K562 (cell line): ENCODE measurements around the gene STAB2.

Experiments
- RCOR1 ChIP-seq, 2 experiments: IDR thresholded peaks; 2 replicates each; pipeline ENCODE4 v1.6.1; 2012; ENCODE audit warnings: low read depth in 2 of 2, low read length in 2 of 2, borderline replicate concordance in 1 of 2, improper control_type of control experiment in 1 of 2
- TF ChIP-seq, protein P1 (sequence below): sonication (generic); formaldehyde crosslinking; IDR thresholded peaks from 2 replicates; pipeline ENCODE4 v1.8.0; 2023; ENCODE audit warnings: missing genetic modification reagents, mild to moderate bottlenecking, borderline replicate concordance
- TF ChIP-seq, protein P2 (sequence below): fragments of 450-650 bp; formaldehyde crosslinking; IDR thresholded peaks from 2 replicates; pipeline ENCODE4 v1.4.0; 2022; ENCODE audit warnings: missing genetic modification characterization

DNA sequence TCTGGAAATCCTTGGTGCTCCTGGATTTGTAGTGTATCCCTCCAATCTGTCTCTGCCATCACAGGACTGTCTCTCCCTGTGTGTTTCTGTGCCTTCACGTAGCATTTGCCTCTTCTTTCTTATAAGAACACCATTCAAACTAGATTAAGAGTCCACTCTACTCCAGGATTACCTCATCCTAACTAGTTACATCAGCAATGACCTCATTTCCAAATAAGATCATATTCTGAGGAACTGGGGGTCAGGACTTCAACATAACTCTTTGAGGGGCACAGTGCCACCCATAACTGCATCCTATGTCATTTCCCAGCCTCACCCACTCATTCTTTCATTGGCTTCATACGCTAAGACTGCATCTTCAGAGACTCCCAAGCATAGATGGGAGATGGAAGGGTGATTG is 147.8 kb downstream of the STAB2 start:
- TF ChIP-seq, protein P1, sequence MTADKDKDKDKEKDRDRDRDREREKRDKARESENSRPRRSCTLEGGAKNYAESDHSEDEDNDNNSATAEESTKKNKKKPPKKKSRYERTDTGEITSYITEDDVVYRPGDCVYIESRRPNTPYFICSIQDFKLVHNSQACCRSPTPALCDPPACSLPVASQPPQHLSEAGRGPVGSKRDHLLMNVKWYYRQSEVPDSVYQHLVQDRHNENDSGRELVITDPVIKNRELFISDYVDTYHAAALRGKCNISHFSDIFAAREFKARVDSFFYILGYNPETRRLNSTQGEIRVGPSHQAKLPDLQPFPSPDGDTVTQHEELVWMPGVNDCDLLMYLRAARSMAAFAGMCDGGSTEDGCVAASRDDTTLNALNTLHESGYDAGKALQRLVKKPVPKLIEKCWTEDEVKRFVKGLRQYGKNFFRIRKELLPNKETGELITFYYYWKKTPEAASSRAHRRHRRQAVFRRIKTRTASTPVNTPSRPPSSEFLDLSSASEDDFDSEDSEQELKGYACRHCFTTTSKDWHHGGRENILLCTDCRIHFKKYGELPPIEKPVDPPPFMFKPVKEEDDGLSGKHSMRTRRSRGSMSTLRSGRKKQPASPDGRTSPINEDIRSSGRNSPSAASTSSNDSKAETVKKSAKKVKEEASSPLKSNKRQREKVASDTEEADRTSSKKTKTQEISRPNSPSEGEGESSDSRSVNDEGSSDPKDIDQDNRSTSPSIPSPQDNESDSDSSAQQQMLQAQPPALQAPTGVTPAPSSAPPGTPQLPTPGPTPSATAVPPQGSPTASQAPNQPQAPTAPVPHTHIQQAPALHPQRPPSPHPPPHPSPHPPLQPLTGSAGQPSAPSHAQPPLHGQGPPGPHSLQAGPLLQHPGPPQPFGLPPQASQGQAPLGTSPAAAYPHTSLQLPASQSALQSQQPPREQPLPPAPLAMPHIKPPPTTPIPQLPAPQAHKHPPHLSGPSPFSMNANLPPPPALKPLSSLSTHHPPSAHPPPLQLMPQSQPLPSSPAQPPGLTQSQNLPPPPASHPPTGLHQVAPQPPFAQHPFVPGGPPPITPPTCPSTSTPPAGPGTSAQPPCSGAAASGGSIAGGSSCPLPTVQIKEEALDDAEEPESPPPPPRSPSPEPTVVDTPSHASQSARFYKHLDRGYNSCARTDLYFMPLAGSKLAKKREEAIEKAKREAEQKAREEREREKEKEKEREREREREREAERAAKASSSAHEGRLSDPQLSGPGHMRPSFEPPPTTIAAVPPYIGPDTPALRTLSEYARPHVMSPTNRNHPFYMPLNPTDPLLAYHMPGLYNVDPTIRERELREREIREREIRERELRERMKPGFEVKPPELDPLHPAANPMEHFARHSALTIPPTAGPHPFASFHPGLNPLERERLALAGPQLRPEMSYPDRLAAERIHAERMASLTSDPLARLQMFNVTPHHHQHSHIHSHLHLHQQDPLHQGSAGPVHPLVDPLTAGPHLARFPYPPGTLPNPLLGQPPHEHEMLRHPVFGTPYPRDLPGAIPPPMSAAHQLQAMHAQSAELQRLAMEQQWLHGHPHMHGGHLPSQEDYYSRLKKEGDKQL, result no peak
- TF ChIP-seq, protein P2, sequence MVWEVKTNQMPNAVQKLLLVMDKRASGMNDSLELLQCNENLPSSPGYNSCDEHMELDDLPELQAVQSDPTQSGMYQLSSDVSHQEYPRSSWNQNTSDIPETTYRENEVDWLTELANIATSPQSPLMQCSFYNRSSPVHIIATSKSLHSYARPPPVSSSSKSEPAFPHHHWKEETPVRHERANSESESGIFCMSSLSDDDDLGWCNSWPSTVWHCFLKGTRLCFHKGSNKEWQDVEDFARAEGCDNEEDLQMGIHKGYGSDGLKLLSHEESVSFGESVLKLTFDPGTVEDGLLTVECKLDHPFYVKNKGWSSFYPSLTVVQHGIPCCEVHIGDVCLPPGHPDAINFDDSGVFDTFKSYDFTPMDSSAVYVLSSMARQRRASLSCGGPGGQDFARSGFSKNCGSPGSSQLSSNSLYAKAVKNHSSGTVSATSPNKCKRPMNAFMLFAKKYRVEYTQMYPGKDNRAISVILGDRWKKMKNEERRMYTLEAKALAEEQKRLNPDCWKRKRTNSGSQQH, result no peak
- no peak for TF ChIP-seq RCOR1 (IDR thresholded peaks at IDR 0.05; ENCODE audit: borderline replicate concordance in 1 of 2, low read depth in 2 of 2, low read length in 2 of 2)
